BE2C (cell line): ENCODE data around the gene CADPS2.

Experiments
- DNase-seq: peaks from one replicate; pipeline ENCODE4 v3.0.0-alpha.2; 2020
- H3K27me3 ChIP-seq: fragments of 250-450 bp; sonication (Bioruptor Pico); 2 replicates; pipeline ENCODE4 v1.5.1; 2020; ENCODE audit warnings: mild to moderate bottlenecking
- H3K36me3 ChIP-seq: fragments of 250-450 bp; sonication (Bioruptor Pico); 2 replicates; pipeline ENCODE4 v1.5.1; 2020; ENCODE audit warnings: mild to moderate bottlenecking
- H3K4me1 ChIP-seq: fragments of 250-450 bp; sonication (Bioruptor Pico); 2 replicates; pipeline ENCODE4 v1.5.1; 2020
- H3K4me3 ChIP-seq: 2 replicates; pipeline ENCODE4 v1.5.1; 2011; ENCODE audit warnings: low read depth, low read length
- H3K9me3 ChIP-seq: fragments of 250-450 bp; sonication (Bioruptor Pico); 2 replicates; pipeline ENCODE4 v1.5.1; 2020
- TF ChIP-seq, protein P1 (sequence below): IDR thresholded peaks from 2 replicates; pipeline ENCODE4 v1.5.1; 2012; ENCODE audit warnings: mild to moderate bottlenecking, low read depth, low read length

The CADPS2 gene

DNA sequence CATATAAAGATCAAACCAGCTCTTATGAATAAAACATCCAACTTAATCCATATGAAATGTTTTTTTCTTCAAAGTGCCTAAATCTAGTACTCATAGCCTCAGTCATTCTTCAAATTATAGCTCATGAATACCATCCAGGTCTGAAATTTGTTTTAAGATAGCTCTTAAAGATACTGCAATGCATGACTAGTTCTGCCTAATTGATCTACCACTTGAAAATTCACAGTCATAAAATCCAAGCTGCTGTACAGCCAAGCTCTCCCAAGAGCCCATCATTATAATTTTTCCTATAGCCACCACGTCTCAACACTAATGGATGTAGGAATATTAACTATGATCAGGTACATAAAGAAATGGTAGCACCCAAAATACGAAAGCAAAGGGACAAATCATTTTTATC, 95.7 kb downstream of the CADPS2 start:
- TF ChIP-seq, protein P1, sequence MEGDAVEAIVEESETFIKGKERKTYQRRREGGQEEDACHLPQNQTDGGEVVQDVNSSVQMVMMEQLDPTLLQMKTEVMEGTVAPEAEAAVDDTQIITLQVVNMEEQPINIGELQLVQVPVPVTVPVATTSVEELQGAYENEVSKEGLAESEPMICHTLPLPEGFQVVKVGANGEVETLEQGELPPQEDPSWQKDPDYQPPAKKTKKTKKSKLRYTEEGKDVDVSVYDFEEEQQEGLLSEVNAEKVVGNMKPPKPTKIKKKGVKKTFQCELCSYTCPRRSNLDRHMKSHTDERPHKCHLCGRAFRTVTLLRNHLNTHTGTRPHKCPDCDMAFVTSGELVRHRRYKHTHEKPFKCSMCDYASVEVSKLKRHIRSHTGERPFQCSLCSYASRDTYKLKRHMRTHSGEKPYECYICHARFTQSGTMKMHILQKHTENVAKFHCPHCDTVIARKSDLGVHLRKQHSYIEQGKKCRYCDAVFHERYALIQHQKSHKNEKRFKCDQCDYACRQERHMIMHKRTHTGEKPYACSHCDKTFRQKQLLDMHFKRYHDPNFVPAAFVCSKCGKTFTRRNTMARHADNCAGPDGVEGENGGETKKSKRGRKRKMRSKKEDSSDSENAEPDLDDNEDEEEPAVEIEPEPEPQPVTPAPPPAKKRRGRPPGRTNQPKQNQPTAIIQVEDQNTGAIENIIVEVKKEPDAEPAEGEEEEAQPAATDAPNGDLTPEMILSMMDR = no peak
- Histone ChIP-seq H3K4me1 (no peaks in the 10 kb centered on the region), H3K36me3 (no peaks in the 10 kb centered on the region), H3K4me3 (no peak overlapping the region), H3K27me3 (no peaks in the 10 kb centered on the region), H3K9me3 (no peaks in the 10 kb centered on the region)
- no peak for DNase-seq

DNA sequence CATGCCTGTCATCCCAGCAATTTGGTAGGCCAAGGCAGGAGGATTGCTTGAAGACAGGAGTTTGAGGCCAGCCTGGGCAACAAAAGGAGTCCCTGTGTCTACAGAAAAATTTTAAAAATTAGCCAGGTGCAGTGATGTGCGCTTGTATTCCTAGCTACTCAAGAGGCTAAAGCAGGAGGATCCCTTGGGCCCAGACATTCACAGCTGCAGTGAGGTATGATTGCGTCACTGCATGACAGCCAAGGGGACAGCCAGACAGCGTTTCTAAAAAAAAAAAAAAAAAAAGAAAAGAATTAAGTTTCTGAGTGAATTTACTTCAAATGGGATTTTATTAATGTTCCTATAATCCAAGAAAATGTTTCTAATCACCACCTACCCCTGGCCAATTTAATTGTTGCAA, 96.1 kb downstream of the CADPS2 start:
- no peak for DNase-seq
- no peak overlapping the region for H3K4me3 ChIP-seq
- no peaks in the 10 kb centered on the region for H3K36me3 ChIP-seq
- TF ChIP-seq, protein P1 = no peak
- no peaks in the 10 kb centered on the region for H3K27me3 ChIP-seq
- no peaks in the 10 kb centered on the region for H3K4me1 ChIP-seq
- no peaks in the 10 kb centered on the region for H3K9me3 ChIP-seq

DNA sequence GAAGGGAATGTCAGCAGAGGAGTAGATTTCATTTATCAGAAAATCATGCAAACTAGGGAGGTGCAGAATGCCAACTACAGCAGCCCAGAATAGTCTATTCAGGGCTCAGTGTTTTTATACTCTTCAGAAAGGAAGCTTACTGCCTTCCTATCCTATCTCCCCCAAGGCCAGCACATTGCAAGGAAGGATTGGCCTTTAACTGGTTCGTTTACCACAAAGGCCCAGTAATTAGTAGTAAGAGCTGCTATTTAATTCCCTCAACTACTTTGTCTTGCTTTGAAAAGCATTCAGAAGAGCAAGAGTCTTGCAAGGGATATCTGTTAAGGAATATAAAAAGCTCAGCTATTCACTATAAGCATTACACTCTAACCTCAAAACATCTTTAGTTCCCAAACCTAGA, 97.1 kb downstream of the CADPS2 start:
- no peaks in the 10 kb centered on the region for H3K4me1 ChIP-seq
- H3K9me3 ChIP-seq = no peaks in the 10 kb centered on the region
- DNase-seq = no peak
- no peak overlapping the region for H3K4me3 ChIP-seq
- no peaks in the 10 kb centered on the region for H3K27me3 ChIP-seq
- TF ChIP-seq, protein P1 = no peak
- no peaks in the 10 kb centered on the region for H3K36me3 ChIP-seq

DNA sequence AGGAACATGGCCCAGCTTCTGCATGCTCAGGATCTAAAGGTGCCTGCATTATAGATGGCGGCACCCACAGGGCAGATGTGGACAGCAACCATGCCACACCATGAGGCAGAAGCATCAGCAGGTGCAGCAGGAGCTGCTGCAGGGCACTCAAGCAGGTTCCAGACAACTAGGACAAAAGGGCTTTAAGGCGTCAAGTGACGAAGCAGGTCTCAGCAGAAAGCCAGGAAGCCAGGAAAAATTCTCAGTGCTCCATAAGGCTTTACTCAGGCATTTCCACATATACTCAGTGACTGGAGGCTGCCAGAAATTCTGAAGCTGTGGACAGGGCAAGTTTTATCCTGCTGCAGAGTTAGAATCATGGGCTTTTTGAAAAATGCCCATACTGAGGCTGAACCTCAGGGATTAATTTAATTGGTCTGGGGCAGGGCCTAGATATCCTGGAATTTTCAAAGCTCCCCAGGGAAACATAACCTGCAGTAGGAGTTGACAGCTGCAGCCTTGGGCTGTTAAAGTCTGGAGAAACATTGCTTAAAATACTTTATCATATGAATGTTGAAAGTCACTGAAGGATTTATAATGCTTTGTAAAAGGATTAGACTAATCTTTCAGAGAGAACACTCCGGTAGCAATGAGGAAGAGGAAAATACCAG, 115.4 kb downstream of the CADPS2 start:
- Histone ChIP-seq H3K9me3 (no peaks in the 10 kb centered on the region), H3K36me3 (no peaks in the 10 kb centered on the region), H3K4me3 (no peak overlapping the region), H3K4me1 (no peaks in the 10 kb centered on the region), H3K27me3 (no peaks in the 10 kb centered on the region)
- TF ChIP-seq, protein P1 = no peak
- no peak for DNase-seq

DNA sequence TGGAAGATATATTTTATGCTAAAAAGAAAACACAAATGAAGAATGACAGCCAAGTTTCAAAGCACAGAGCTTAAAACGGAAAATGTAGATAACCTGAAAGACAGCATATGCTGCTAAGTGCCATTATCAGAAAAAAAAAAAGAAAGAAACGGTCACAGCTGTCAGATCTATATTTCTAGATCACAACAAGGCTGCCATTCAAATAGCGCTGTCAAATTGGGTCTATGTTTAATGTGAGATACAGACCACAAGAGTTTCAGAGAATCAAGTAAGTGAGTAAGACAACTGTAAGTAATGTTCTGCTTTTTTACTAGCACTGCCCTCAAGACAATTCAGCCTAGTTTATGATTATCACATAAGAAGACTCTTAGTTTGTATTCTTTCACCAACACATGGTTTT, 117.4 kb downstream of the CADPS2 start:
- H3K36me3 ChIP-seq = no peaks in the 10 kb centered on the region
- no peak for DNase-seq
- no peaks in the 10 kb centered on the region for H3K27me3 ChIP-seq
- H3K4me1 ChIP-seq = no peaks in the 10 kb centered on the region
- no peaks in the 10 kb centered on the region for H3K9me3 ChIP-seq
- no peak overlapping the region for H3K4me3 ChIP-seq
- TF ChIP-seq, protein P1 = no peak

DNA sequence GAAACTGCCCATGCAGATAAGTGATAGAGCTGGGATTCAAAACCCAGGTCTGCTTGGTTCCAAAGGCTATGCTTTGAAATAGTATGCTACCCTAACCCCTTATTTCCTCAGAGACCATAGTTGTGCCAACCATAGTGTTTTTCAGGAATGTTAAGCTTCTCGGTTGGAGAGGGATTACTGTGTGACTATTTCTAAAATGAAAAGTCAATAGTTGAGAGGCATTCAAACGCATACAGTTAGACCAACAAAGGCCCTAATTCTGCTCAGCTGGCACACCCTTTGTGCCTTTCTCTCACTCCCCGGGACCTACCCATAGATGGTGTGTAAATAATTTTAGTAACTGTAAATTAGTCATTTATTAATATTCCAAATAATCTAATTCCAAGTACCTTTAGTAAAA, 118.9 kb downstream of the CADPS2 start:
- Histone ChIP-seq H3K9me3 (no peaks in the 10 kb centered on the region), H3K4me1 (no peaks in the 10 kb centered on the region), H3K4me3 (no peak overlapping the region), H3K36me3 (no peaks in the 10 kb centered on the region), H3K27me3 (no peaks in the 10 kb centered on the region)
- TF ChIP-seq, protein P1 = no peak
- no peak for DNase-seq
